Lung (tissue), 12 donors: Measurements from ENCODE around the gene DDX27. TPM values are rescaled to one million over a fixed set of nuclear protein-coding genes. Genes with fewer than 3 reads are reported as not detected.
"Not testable (repeated sequence)": the region's sequence is repeated elsewhere in the genome, so short reads cannot be mapped to it uniquely, and the experiment has no call there.

Experiments
- ATAC-seq: fragments of 200-7000 bp; cut with Tn5 transposase; one replicate; pipeline ENCODE4 v1.9.1; 2020; ENCODE audit warnings: moderate number of reproducible peaks; ENCODE audit not compliant: insufficient read depth, low FRiP score
- DNase-seq, 3 donors: peaks; one replicate each; pipeline ENCODE4 v3.0.0-alpha.2; 2013 to 2017
- H3K27ac ChIP-seq, 2 donors: one replicate each; pipeline ENCODE4 v1.5.1; 2013; ENCODE audit warnings: mild to moderate bottlenecking in 2 of 2, moderate library complexity in 2 of 2, control low read depth in 1 of 2, inconsistent platforms in 1 of 2, low read depth in 1 of 2, low read length in 1 of 2
- H3K27me3 ChIP-seq, 3 donors: one replicate each; pipeline ENCODE4 v1.5.1; 2013; ENCODE audit warnings: low read length in 2 of 3; ENCODE audit not compliant: control insufficient read depth in 3 of 3, insufficient read depth in 3 of 3
- H3K36me3 ChIP-seq, 4 donors: one replicate each; pipeline ENCODE4 v1.5.1; 2013; ENCODE audit warnings: low read length in 4 of 4, mild to moderate bottlenecking in 1 of 4, moderate library complexity in 1 of 4; ENCODE audit not compliant: control insufficient read depth in 4 of 4, insufficient read depth in 4 of 4
- H3K4me1 ChIP-seq, 5 donors: one replicate each; pipeline ENCODE4 v1.5.1; 2013; ENCODE audit warnings: low read length in 5 of 5, mild to moderate bottlenecking in 2 of 5, moderate library complexity in 1 of 5; ENCODE audit not compliant: control insufficient read depth in 5 of 5, insufficient read depth in 5 of 5
- H3K4me3 ChIP-seq: one replicate; pipeline ENCODE4 v1.5.1; 2013; ENCODE audit warnings: mild to moderate bottlenecking, control low read depth, moderate library complexity
- H3K9ac ChIP-seq, 2 donors: one replicate each; pipeline ENCODE4 v1.5.1; 2013; ENCODE audit warnings: low read length in 2 of 2, control low read depth in 1 of 2; ENCODE audit not compliant: insufficient read depth in 1 of 2
- H3K9me3 ChIP-seq, 4 donors: one replicate each; pipeline ENCODE4 v1.5.1; 2013; ENCODE audit warnings: low read length in 3 of 4, mild to moderate bottlenecking in 1 of 4, moderate library complexity in 1 of 4; ENCODE audit not compliant: control insufficient read depth in 4 of 4, insufficient read depth in 3 of 4
- CTCF ChIP-seq: IDR thresholded peaks from 2 replicates; pipeline ENCODE4 v1.5.1; 2012; ENCODE audit warnings: mild to moderate bottlenecking; ENCODE audit errors: control extremely low read depth, extremely low read depth
- WGBS, 2 donors: extraction: QIAGEN DNeasy Blood & Tissue Kit; methylation state at CpG; one replicate each; pipeline ENCODE4 v1.1.7; 2013; 5-methylcytosine and 5-hydroxymethylcytosine counted together
- polyA plus RNA-seq, 2 donors: library from polyadenylated mRNA; stranded (reverse); fragments of 200-250 nt; gene quantifications; one replicate each; pipeline ENCODE4 v1.2.1, GENCODE V29; 2013
- total RNA-seq, 2 donors: library from RNA; depleted of rRNA in 1 of 2; stranded (reverse); fragments of >200 nt in 1 of 2; gene quantifications; one replicate each; pipeline ENCODE4 v1.2.1, GENCODE V29; 2014 to 2021
- donor health status: control.
- donor health status: control.
- donor health status: Bipolar disorder and iron deficiency.
- donor health status: healthy.
- donor health status: DM: yes; HTN: yes; CAD: no.

The DDX27 gene
- total and polyA plus RNA-seq, 4 donors = 24.9 to 30.0 (median 26.1) TPM

DNA sequence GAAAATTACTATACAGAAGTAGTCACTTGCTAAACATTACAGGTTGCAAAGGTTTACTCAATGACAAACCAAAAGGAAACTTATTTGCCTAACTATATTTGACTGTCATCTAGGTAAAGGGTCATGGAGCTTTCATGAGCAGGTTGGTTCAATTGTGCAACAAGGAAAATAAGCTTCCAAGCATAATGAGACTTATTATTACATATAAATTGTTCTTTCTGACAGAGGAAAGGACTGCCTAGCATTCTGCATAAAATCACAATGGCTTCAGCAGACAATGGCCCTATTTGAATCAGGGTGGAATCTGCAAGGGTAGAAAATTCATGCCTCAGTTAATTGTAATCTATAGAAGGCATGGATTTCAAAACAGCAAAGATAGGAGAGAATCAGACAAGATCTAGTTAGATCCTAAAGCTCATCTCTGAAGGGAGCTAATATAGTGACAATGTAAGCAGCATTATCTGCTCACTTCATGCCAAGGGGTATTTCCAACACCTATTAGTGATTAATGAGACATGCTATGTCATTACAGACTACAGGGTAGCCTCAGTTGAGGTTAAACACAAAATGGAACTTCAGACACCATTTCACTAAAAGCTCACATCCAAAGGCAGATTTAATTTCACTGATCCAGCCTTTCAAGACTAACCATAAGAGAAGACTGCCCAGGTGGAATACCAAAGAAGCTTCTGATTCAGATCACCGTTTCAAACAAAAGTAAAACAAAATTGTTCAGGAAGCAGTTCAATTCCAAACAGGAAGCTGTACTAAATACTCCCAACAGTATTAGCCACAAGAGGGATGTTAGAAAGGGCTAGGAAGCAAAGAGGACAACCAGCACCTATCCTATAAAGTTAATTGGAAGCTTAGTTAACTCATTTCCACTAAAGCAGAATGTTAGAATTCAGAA is 39.6 kb upstream of the DDX27 start:
- 2 to 14% methylated on average over 1 of the region's 1 CpG for WGBS, 2 donors
- Histone ChIP-seq H3K9ac (no peak overlapping the region), H3K27me3 (no peaks in the 10 kb centered on the region), H3K36me3 (peaks cover 0 to 4% (median 3%) of the 10 kb centered on the region in 4 donors), H3K4me3 (no peak overlapping the region), H3K4me1 (peaks cover 0 to 22% (median 5%) of the 10 kb centered on the region in 5 donors), H3K9me3 (no peaks in the 10 kb centered on the region), H3K27ac (peak overlapping the region in 1 of 2 donors; percentile 33)
- ATAC-seq (no peak), DNase-seq (no peak)
- TF ChIP-seq CTCF = no peak

- peaks cover 0 to 4% (median 3%) of the 10 kb centered on the region in 4 donors for H3K36me3 ChIP-seq
- no peak for TF ChIP-seq CTCF
- no peaks in the 10 kb centered on the region for H3K9me3 ChIP-seq
- H3K9ac ChIP-seq = peak overlapping the region in 1 of 2 donors; percentile 5
- DNase-seq (no peak), ATAC-seq (no peak)
- peaks cover 0 to 26% (median 5%) of the 10 kb centered on the region in 5 donors for H3K4me1 ChIP-seq
- no peak overlapping the region for H3K27ac ChIP-seq
- no peak overlapping the region for H3K4me3 ChIP-seq
- H3K27me3 ChIP-seq = no peaks in the 10 kb centered on the region
- 91 to 93% methylated on average over 8 of the region's 8 CpGs for WGBS, 2 donors
Measured at GRCh38 chr20:49181265-49181877, 37.8 kb upstream of the DDX27 start.

- DNase-seq (no peak), ATAC-seq (no peak)
- Histone ChIP-seq H3K9me3 (no peaks in the 10 kb centered on the region), H3K4me3 (no peak overlapping the region), H3K9ac (no peak overlapping the region), H3K27ac (no peak overlapping the region), H3K4me1 (peaks cover 0 to 26% (median 11%) of the 10 kb centered on the region in 5 donors), H3K27me3 (no peaks in the 10 kb centered on the region), H3K36me3 (no peaks in the 10 kb centered on the region)
- 97 to 98% methylated on average over 3 of the region's 3 CpGs for WGBS, 2 donors
- no peak for TF ChIP-seq CTCF
Measured at GRCh38 chr20:49183444-49183843, 35.8 kb upstream of the DDX27 start.

- H3K4me1 ChIP-seq = peaks cover 0 to 26% (median 11%) of the 10 kb centered on the region in 5 donors
- WGBS, 2 donors = 87 to 89% methylated on average over 5 of the region's 5 CpGs
- not testable (repeated sequence) for H3K27me3 ChIP-seq, H3K27ac ChIP-seq, H3K36me3 ChIP-seq, H3K4me3 ChIP-seq, H3K9ac ChIP-seq, H3K9me3 ChIP-seq, DNase-seq, ATAC-seq
Measured at GRCh38 chr20:49184084-49184501, 35.1 kb upstream of the DDX27 start.
